IPS-20b (cell line): ENCODE results near the gene CCNF.

Source experiments
- H3K27ac ChIP-seq: one replicate; pipeline ENCODE4 v1.5.1; 2013; ENCODE audit warnings: low read length
- H3K27me3 ChIP-seq: 2 replicates; pipeline ENCODE4 v1.6.1; 2013; ENCODE audit warnings: mild to moderate bottlenecking, low read length, inconsistent platforms; ENCODE audit not compliant: insufficient read depth
- H3K36me3 ChIP-seq: 2 replicates; pipeline ENCODE4 v1.6.1; 2013; ENCODE audit warnings: low read depth, mild to moderate bottlenecking, inconsistent platforms, low read length, moderate library complexity; ENCODE audit not compliant: insufficient read depth
- H3K4me1 ChIP-seq: 2 replicates; pipeline ENCODE4 v1.6.1; 2013; ENCODE audit warnings: mild to moderate bottlenecking, control low read depth, inconsistent platforms, low read length, moderate library complexity; ENCODE audit not compliant: insufficient read depth
- H3K4me3 ChIP-seq: 2 replicates; pipeline ENCODE4 v1.5.1; 2013; ENCODE audit warnings: mild to moderate bottlenecking, low read length, inconsistent platforms
- H3K9ac ChIP-seq: 2 replicates; pipeline ENCODE4 v1.6.1; 2013; ENCODE audit warnings: low read depth, mild to moderate bottlenecking, inconsistent platforms, low read length, moderate library complexity
- H3K9me3 ChIP-seq: 2 replicates; pipeline ENCODE4 v1.6.1; 2013; ENCODE audit warnings: mild to moderate bottlenecking, low read depth, low read length, inconsistent platforms; ENCODE audit not compliant: insufficient read depth

CCNF gene

DNA sequence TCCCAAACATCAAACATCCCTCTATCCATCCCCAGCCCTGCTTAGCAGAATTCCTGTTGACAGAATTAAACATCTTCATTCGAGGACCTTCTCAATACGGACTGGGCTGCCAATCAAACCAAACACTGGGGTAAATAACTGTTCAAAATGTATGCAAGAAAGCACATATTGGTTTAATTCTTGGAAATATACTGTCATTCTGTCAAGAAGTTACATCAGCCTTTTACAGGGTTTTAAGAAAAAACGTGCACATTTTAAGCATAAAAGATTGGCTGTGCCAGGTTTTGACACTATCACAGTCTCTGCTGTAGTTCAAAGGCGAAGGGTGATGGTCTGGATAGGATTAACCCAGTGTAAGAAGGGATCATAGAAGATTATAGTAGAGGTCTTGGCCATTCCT lies 25.1 kb upstream of the CCNF start:
- H3K36me3 ChIP-seq: no peaks in the 10 kb centered on the region
- H3K9ac ChIP-seq: no peak overlapping the region
- no peak overlapping the region for H3K4me3 ChIP-seq
- no peaks in the 10 kb centered on the region for H3K4me1 ChIP-seq
- no peaks in the 10 kb centered on the region for H3K27me3 ChIP-seq
- H3K27ac ChIP-seq: no peak overlapping the region
- no peaks in the 10 kb centered on the region for H3K9me3 ChIP-seq

DNA sequence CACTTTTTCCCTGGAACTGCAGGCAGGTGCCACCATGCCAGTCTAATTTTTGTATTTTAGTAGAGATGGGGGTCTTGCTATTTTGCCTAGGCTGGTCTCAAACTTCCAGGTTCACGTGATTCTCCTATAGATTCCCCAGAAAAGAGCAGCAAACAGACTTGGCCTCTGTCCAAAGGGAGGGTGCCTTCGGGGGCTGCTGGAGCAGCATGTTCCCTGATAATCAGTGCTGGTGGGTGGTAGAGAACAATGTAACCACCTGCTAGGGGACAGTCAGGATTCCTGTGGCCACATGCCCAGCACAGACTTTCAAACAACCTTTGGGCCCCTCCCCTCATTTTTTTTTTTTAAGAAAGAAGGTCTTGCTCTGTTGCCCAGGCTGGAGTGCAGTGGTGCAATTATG lies 14.2 kb upstream of the CCNF start:
- H3K27ac ChIP-seq: no peak overlapping the region
- no peaks in the 10 kb centered on the region for H3K9me3 ChIP-seq

DNA sequence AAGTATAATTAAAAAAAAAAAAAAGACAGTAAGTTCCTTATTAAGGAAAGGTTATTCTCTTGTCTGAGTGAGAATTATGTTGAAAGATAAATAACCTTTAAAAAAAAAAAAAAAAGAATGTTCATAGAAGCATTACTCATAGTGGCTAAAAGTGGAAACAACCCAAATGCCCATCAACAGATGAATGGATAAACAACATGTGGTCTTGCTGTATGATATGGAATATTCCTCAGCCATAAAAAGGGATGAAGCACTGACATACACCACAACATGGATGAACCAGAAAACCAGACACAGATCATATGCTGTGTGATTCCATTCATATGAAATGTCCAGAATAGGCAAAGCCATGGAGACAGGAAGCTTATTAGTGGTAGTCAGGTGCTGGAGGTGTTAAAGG lies 9.2 kb upstream of the CCNF start:
- no peaks in the 10 kb centered on the region for H3K36me3 ChIP-seq
- H3K4me1 ChIP-seq: no peaks in the 10 kb centered on the region
- H3K27me3 ChIP-seq: no peaks in the 10 kb centered on the region
- no peaks in the 10 kb centered on the region for H3K9me3 ChIP-seq
- H3K9ac ChIP-seq: no peak overlapping the region
- no peak overlapping the region for H3K27ac ChIP-seq
- no peak overlapping the region for H3K4me3 ChIP-seq

More for the DNA sequence above, 14.2 kb upstream of the CCNF start:
- Histone ChIP-seq H3K27me3 (no peaks in the 10 kb centered on the region), H3K9ac (no peak overlapping the region), H3K4me1 (no peaks in the 10 kb centered on the region), H3K4me3 (no peak overlapping the region), H3K36me3 (no peaks in the 10 kb centered on the region)

DNA sequence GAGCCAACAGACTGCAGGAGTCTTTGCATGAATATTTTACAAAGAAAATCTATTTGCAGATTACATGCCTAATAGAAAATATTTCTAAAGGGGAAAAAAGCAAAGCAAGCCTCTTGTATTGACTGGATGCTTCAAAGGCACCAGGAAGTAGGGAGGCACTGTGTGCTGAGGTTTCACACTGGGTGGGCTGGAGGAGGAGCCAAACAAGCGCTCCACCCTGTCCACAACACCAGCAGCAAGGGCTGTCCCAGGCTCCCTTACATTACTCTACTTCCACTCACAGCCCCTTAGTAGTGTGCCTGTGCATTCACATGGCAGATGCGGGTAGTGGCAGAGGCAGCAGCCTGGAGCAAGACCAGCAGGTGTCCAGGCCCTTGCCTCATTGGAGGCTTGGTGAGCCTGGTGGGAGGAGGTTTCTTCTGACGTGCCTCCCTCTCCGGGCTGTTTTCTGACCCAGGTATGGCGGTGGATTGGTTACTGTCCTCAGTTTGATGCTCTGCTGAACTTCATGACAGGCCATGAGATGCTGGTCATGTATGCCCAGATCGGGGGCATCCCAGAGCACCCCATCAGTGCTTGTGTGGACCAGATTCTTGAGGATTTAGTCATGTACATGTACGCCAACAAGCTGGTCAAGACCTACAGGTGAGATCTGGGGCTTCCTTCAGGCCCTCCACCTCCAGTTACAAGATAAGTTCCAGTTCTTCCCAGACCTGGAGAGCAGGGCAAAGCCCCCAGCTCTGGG lies 7.0 kb upstream of the CCNF start:
- H3K4me1 ChIP-seq: no peaks in the 10 kb centered on the region
- no peaks in the 10 kb centered on the region for H3K27me3 ChIP-seq
- H3K9ac ChIP-seq: no peak overlapping the region
- H3K27ac ChIP-seq: no peak overlapping the region
- no peaks in the 10 kb centered on the region for H3K9me3 ChIP-seq
- no peaks in the 10 kb centered on the region for H3K36me3 ChIP-seq
- no peak overlapping the region for H3K4me3 ChIP-seq

- Histone ChIP-seq H3K36me3 (no peaks in the 10 kb centered on the region), H3K9ac (no peak overlapping the region), H3K27ac (no peak overlapping the region), H3K4me3 (no peak overlapping the region), H3K9me3 (no peaks in the 10 kb centered on the region), H3K27me3 (peaks cover 11% of the 10 kb centered on the region), H3K4me1 (no peaks in the 10 kb centered on the region)
Measured at GRCh38 chr16:2424061-2425007, 4.9 kb upstream of the CCNF start.

DNA sequence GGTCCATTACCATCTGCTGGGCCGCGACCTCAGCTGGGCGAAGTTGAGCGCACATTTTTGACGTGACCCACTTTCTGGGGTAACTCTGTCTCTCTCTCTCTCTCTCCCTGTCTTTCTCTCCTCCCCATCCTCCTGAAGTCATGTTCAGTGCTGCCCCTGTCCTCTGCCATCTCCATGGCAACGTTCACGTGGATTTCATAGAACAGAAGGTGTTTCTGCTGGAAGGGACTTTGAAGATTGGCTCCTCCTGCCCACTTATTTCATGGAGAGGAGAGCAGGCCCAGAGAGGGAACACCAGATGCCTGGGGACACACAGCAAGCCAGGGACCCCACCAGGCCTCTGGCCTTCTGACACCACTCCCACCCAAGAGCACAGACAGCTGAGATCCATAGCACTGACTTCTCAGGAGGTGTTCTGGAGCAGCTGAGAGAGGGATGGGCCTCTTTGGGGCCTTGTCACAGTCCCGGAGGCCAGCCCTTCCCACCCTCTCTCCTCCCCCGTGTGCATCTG lies 4.2 kb upstream of the CCNF start:
- Histone ChIP-seq H3K27ac (no peak overlapping the region), H3K36me3 (no peaks in the 10 kb centered on the region), H3K9me3 (no peaks in the 10 kb centered on the region), H3K9ac (no peak overlapping the region), H3K4me3 (no peak overlapping the region), H3K4me1 (no peaks in the 10 kb centered on the region; the same call in 1 of the 2 replicates), H3K27me3 (peaks cover 11% of the 10 kb centered on the region)

DNA sequence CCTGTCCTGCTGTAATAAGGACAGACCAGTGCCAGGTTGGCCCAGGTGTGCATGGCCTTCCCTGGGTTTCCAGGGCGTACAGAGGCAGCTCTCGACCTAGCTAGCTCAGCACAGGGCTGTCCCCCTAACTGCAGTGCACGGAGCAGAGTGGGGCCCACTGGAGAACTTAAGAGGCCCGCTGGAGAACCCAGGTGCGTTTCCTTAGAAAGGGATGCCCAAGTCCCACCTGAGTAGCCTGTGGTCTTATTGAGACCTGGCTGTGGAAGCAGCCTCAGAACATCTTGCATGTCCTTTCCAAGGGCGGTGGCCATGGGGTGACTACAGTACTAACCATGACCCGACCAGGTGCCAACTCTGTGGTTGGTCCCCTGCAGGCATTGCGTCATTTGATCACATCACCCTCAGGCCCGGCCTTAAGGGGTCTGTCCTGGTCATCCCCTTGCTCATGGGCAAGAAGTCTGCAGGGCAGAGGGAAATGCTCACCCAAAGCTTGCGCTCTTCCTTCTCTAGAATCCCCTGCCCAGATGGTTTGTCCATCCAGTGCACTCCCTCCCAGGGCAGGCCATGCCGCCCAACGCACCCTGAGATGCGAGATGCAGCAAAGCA lies 3.3 kb upstream of the CCNF start:
- H3K9me3 ChIP-seq: no peaks in the 10 kb centered on the region
- no peak overlapping the region for H3K27ac ChIP-seq
- H3K4me1 ChIP-seq: peaks cover 8% of the 10 kb centered on the region; the same call in 1 of the 2 replicates
- H3K4me3 ChIP-seq: no peak overlapping the region
- H3K27me3 ChIP-seq: peaks cover 11% of the 10 kb centered on the region
- no peak overlapping the region for H3K9ac ChIP-seq
- H3K36me3 ChIP-seq: peaks cover 6% of the 10 kb centered on the region

DNA sequence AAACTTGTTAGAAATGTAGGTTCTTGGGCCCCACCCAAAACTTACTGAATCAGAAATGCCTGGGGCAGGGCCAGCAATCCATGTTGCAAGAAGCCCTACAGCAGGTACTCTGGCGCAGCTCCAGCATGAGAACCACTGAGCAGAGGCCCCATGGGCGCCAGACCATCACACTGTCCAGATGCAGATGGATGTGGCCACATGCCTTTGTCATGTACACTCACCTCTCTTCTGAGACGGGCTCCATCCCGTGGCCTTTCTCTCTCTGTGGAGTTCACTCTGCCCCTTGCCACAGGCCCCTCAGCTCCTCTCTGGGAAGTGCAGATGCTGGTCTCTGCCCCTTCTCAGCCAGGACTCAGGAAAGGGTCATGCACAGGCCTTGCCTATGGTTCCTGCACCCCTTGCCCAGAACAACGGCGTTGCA lies 2.3 kb upstream of the CCNF start:
- Histone ChIP-seq H3K27ac (no peak overlapping the region), H3K27me3 (peaks cover 11% of the 10 kb centered on the region), H3K36me3 (peaks cover 16% of the 10 kb centered on the region), H3K9me3 (no peaks in the 10 kb centered on the region), H3K9ac (no peak overlapping the region), H3K4me1 (peaks cover 8% of the 10 kb centered on the region; the same call in 1 of the 2 replicates), H3K4me3 (no peak overlapping the region)

GRCh38 chr16:2427526-2427925 lies 1.7 kb upstream of the CCNF start:
- Histone ChIP-seq H3K27ac (no peak overlapping the region), H3K27me3 (peaks cover 11% of the 10 kb centered on the region), H3K4me1 (peaks cover 8% of the 10 kb centered on the region; the same call in 1 of the 2 replicates), H3K4me3 (no peak overlapping the region), H3K36me3 (peaks cover 22% of the 10 kb centered on the region), H3K9ac (no peak overlapping the region; the same call in 1 of the 2 replicates), H3K9me3 (no peaks in the 10 kb centered on the region)

GRCh38 chr16:2428051-2428783 lies 1.0 kb upstream of the CCNF start:
- peaks cover 8% of the 10 kb centered on the region; the same call in 1 of the 2 replicates for H3K4me1 ChIP-seq
- peaks cover 29% of the 10 kb centered on the region for H3K36me3 ChIP-seq
- H3K9ac ChIP-seq: peak overlapping the region; percentile 75
- H3K9me3 ChIP-seq: no peaks in the 10 kb centered on the region
- H3K4me3 ChIP-seq: peak overlapping the region; percentile 68
- H3K27ac ChIP-seq: peak overlapping the region; percentile 32
- peaks cover 11% of the 10 kb centered on the region for H3K27me3 ChIP-seq

GRCh38 chr16:2428784-2429033 lies 538 bp upstream of the CCNF start:
- peaks cover 8% of the 10 kb centered on the region; the same call in 1 of the 2 replicates for H3K4me1 ChIP-seq
- H3K9me3 ChIP-seq: no peaks in the 10 kb centered on the region
- H3K4me3 ChIP-seq: peak overlapping the region; percentile 68
- H3K27me3 ChIP-seq: peaks cover 11% of the 10 kb centered on the region
- peak overlapping the region; percentile 75 for H3K9ac ChIP-seq
- H3K36me3 ChIP-seq: peaks cover 34% of the 10 kb centered on the region
- H3K27ac ChIP-seq: peak overlapping the region; percentile 32
